ENCODE data around the gene ATAT1. TPM values are rescaled to one million over a fixed set of nuclear protein-coding genes. Genes with fewer than 3 reads are reported as not detected.

ATAT1 gene
- total and polyA plus RNA-seq, 9 of the 15 experiments (the other 6 are each of a cell fraction or from before 2014, with no cell fraction given), result 0.65 to 5.8 (median 1.6) TPM

DNA sequence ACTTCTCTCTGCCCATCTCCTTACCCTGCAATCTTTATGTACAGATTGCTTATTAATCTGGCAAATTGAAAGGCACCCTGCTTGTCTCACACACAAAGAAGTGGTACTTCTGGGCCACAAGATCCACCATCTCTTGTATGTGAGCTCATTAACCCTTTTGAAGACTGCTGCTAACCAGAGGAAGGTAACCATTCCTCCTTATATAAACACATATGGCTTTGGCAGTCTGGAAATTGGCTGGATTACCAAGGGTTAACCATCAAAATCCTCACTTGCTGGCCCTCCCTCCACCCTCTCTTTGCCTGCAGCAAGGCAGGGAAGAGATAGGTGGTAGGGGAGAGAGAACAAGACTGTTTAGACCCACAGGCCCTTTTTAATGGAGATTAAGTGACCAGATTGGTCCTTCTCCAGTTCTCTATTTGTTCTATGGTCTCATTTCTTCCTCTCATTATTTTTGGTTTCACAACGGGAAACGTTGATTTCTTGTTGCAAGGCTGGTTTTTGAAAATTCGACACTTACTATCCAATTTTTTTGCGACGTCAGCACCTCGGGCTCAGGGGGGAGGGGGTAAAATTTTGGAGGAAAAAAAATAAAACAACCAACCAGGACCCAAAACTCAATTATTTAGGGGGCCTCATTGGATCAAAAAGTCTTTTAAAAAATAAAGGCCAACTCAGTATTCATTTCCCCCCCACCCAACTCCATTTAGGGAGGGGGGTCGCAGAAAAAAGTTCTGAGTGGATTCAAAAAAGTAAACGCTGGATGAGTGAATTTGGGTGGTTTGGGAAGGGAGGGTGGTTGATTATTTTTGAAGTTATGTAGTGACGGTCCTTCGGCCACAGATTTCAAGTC is 10.5 kb upstream of the ATAT1 start (continued):
- TF ChIP-seq MGA (IDR thresholded peaks at IDR 0.05), result no peak
- no peak for TF ChIP-seq ZNF263 (CRISPR knock-in tag; IDR thresholded peaks at IDR 0.05; ENCODE audit: borderline replicate concordance)
- 0 out of 4 replicates have a peak, but pooled peaks of 1 of the 2 experiments have one; percentile 4 for TF ChIP-seq KDM1A (IDR thresholded peaks at IDR 0.05)
- TF ChIP-seq GTF2B (IDR thresholded peaks at IDR 0.05; ENCODE audit: extremely low read depth, insufficient read length), result no peak
- no peak for TF ChIP-seq HDAC8 (tag; IDR thresholded peaks at IDR 0.05)
- no peak for TF ChIP-seq RBM14 (IDR thresholded peaks at IDR 0.05; ENCODE audit: borderline replicate concordance, insufficient read depth, low read depth, low read length)
- 0 out of 2 replicates have a peak, but pooled peaks have one; percentile 63 for TF ChIP-seq ZBTB26 (CRISPR knock-in tag; IDR thresholded peaks at IDR 0.05)
- TF ChIP-seq BRD9 (IDR thresholded peaks at IDR 0.05; ENCODE audit: low read depth, partially characterized antibody), result no peak
- TF ChIP-seq, protein P1, sequence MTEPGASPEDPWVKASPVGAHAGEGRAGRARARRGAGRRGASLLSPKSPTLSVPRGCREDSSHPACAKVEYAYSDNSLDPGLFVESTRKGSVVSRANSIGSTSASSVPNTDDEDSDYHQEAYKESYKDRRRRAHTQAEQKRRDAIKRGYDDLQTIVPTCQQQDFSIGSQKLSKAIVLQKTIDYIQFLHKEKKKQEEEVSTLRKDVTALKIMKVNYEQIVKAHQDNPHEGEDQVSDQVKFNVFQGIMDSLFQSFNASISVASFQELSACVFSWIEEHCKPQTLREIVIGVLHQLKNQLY (CRISPR knock-in tag; conservative IDR thresholded peaks at IDR 0.05), result no peak

Data from K562 (cell line).